Measurements from ENCODE around the gene SNX30. TPM values are rescaled to one million over a fixed set of nuclear protein-coding genes. Genes with fewer than 3 reads are reported as not detected.

SNX30 gene
- total RNA-seq, 4 donors from 2014 or later = 6.2 to 18.2 (median 10.4) TPM

DNA sequence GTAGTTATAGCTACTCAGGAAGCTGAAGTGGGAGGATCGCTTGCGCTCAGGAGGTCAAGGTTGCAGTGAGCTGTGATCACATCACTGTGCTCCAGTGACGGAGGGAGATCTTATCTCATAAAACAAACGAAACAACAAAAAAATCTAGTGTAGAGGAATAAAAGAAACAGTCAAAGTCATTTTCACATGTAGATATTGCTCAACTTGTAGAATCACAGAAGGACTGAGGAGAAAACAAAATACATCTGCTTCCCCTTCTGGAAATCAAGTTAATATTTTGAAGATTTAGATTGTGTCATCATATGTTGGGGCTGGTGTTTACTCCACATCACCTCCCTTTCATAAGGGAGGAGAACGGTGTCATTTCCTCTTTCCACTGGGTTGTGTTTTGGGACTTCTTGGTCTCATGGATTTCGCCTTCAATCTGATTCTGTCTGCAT is 148.3 kb downstream of the SNX30 start:
- no peak overlapping the region for H3K27ac ChIP-seq
- no peaks in the 10 kb centered on the region for H3K4me1 ChIP-seq
- no peaks in the 10 kb centered on the region for H3K9me3 ChIP-seq
- no peak for TF ChIP-seq EP300 (IDR thresholded peaks at IDR 0.05)
- TF ChIP-seq CTCF (IDR thresholded peaks at IDR 0.05) = no peak
- no peak for TF ChIP-seq POLR2A (IDR thresholded peaks at IDR 0.05)
- TF ChIP-seq POLR2AphosphoS5 (IDR thresholded peaks at IDR 0.05) = no peak
- peaks cover 5% of the 10 kb centered on the region for H3K27me3 ChIP-seq
- no peaks in the 10 kb centered on the region for H3K36me3 ChIP-seq
- ATAC-seq = no peak
- WGBS, 2 donors (ENCODE audit: low coverage in 1 of 2) = 49 to 53% methylated on average over 6 of the region's 6 CpGs
- no peak overlapping the region for H3K4me3 ChIP-seq

GRCh38 chr9:112900488-112900887 is 149.9 kb downstream of the SNX30 start:
- no peaks in the 10 kb centered on the region for H3K9me3 ChIP-seq
- no peak for ATAC-seq
- H3K4me3 ChIP-seq = no peak overlapping the region
- WGBS, 2 donors (ENCODE audit: low coverage in 1 of 2) = 50 to 83% methylated on average over 3 to 4 of the region's 4 CpGs
- no peak overlapping the region for H3K27ac ChIP-seq
- no peak for TF ChIP-seq POLR2A (IDR thresholded peaks at IDR 0.05)
- no peak for TF ChIP-seq POLR2AphosphoS5 (IDR thresholded peaks at IDR 0.05)
- no peak for TF ChIP-seq CTCF (IDR thresholded peaks at IDR 0.05)
- TF ChIP-seq EP300 (IDR thresholded peaks at IDR 0.05) = no peak
- H3K4me1 ChIP-seq = no peaks in the 10 kb centered on the region
- peaks cover 5% of the 10 kb centered on the region for H3K27me3 ChIP-seq
- H3K36me3 ChIP-seq = no peaks in the 10 kb centered on the region

- no peak overlapping the region for H3K4me3 ChIP-seq
- no peaks in the 10 kb centered on the region for H3K9me3 ChIP-seq
- H3K27ac ChIP-seq = no peak overlapping the region
- no peak for ATAC-seq
- peaks cover 5% of the 10 kb centered on the region for H3K27me3 ChIP-seq
- H3K4me1 ChIP-seq = no peaks in the 10 kb centered on the region
- 57 to 63% methylated on average over 1 of the region's 1 CpG for WGBS, 2 donors (ENCODE audit: low coverage in 1 of 2)
- H3K36me3 ChIP-seq = no peaks in the 10 kb centered on the region
- TF ChIP-seq CTCF (IDR thresholded peaks at IDR 0.05) (no peak), POLR2AphosphoS5 (IDR thresholded peaks at IDR 0.05) (no peak), EP300 (IDR thresholded peaks at IDR 0.05) (no peak)
Observed at GRCh38 chr9:112900901-112901300, 150.3 kb downstream of the SNX30 start.

GRCh38 chr9:112905084-112905483 is 154.5 kb downstream of the SNX30 start:
- H3K27me3 ChIP-seq = peaks cover 5% of the 10 kb centered on the region
- no peaks in the 10 kb centered on the region for H3K9me3 ChIP-seq
- no peaks in the 10 kb centered on the region for H3K4me1 ChIP-seq
- TF ChIP-seq POLR2AphosphoS5 (IDR thresholded peaks at IDR 0.05) = no peak
- TF ChIP-seq POLR2A (IDR thresholded peaks at IDR 0.05) = no peak
- no peak for TF ChIP-seq EP300 (IDR thresholded peaks at IDR 0.05)
- TF ChIP-seq CTCF (IDR thresholded peaks at IDR 0.05) = no peak
- H3K27ac ChIP-seq = no peak overlapping the region
- H3K36me3 ChIP-seq = no peaks in the 10 kb centered on the region
- ATAC-seq = no peak
- no peak overlapping the region for H3K4me3 ChIP-seq
- WGBS, 2 donors (ENCODE audit: low coverage in 1 of 2) = 60 to 70% methylated on average over 3 to 4 of the region's 4 CpGs

DNA sequence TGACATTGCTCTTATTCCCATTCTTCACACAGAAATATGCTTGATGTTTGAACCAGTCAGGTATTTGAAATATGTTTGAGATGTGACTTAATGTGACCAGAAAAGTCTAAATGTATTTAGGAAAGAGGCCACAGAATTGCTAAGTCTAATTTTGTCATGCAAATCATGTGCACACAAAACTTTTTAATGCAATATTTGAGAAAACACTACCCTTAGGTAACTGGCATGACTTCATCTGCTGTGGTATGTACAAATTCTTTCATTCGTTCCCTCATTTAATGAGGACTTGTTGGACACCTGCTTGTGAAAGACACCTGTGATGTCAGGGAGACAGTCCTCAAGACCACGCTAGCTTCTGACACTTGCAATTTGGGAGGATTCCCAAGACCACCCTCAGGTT is 161.2 kb downstream of the SNX30 start:
- no peak overlapping the region for H3K27ac ChIP-seq
- no peaks in the 10 kb centered on the region for H3K36me3 ChIP-seq
- no peak overlapping the region for H3K4me3 ChIP-seq
- no peaks in the 10 kb centered on the region for H3K27me3 ChIP-seq
- ATAC-seq = no peak
- no peak for TF ChIP-seq CTCF (IDR thresholded peaks at IDR 0.05)
- no peak for TF ChIP-seq EP300 (IDR thresholded peaks at IDR 0.05)
- no peak for TF ChIP-seq POLR2A (IDR thresholded peaks at IDR 0.05)
- no peak for TF ChIP-seq POLR2AphosphoS5 (IDR thresholded peaks at IDR 0.05)
- WGBS, 2 donors (ENCODE audit: low coverage in 1 of 2) = 62 to 72% methylated on average over 2 of the region's 2 CpGs
- no peaks in the 10 kb centered on the region for H3K4me1 ChIP-seq
- H3K9me3 ChIP-seq = no peaks in the 10 kb centered on the region

Measured in gastroesophageal sphincter (tissue), 4 donors.